HepG2 (cell line): ENCODE results near the gene DEFB108B. TPM values are rescaled to one million over a fixed set of nuclear protein-coding genes. Genes with fewer than 3 reads are reported as not detected.
"Not testable (repeated sequence)": the region's sequence is repeated elsewhere in the genome, so short reads cannot be mapped to it uniquely, and the experiment has no call there.

ENCODE experiments used
- ATAC-seq: fragments of 200-7000 bp; cut with Tn5 transposase; 3 replicates; pipeline ENCODE4 v1.9.1; 2020; ENCODE audit warnings: mild to moderate bottlenecking, moderate library complexity
- BruUV-seq: library from RNA; stranded (reverse); fragments of 400-500 nt; replicated peaks from 2 replicates; lab custom pipeline; 2021; lab: Mats Ljungman, UMichigan
- CTCF ChIA-PET: fragments of 300-600 bp; formaldehyde crosslinking; extraction: SDS; loops from one replicate; lab custom pipeline; 2021; ENCODE audit warnings: low total read pairs, inconsistent platforms, low intra/inter-chr PET ratio; lab: Yijun Ruan, JAX
- POLR2A ChIA-PET: fragments of 350-600 bp; sonication (Branson Sonifier 250); formaldehyde crosslinking; loops from one replicate; lab custom pipeline; 2020; ENCODE audit warnings: antibody characterized with exemption, inconsistent platforms; lab: Yijun Ruan, JAX
- DNase-seq: peaks from one replicate; pipeline ENCODE4 v3.0.0-alpha.2; 2015; ENCODE audit warnings: low spot score
- FAIRE-seq: peaks from 3 replicates; lab custom pipeline; 2011; peaks lifted over from hg19 to GRCh38; lab: Jason Lieb, UNC
- H2AFZ ChIP-seq: one replicate; pipeline ENCODE4 v1.6.1; 2011; ENCODE audit warnings: low read length, inconsistent platforms
- H3K27ac ChIP-seq: fragments of 300-600 bp; 3 replicates; pipeline ENCODE4 v1.8.0; 2011; ENCODE audit warnings: mixed run types, mild to moderate bottlenecking, mixed read lengths, low read length, inconsistent platforms; ENCODE audit not compliant: insufficient read depth; ENCODE audit errors: extremely low read length
- H3K27me3 ChIP-seq, 2 experiments: fragments of 200-600 bp in 1 of 2; 2 replicates in 1 of 2; 3 replicates in 1 of 2; pipeline versions ENCODE4 v1.6.0 to v1.8.0; 2011; ENCODE audit warnings: low read length in 2 of 2, mild to moderate bottlenecking in 2 of 2, moderate library complexity in 2 of 2, inconsistent platforms in 1 of 2; ENCODE audit not compliant: insufficient read depth in 2 of 2, control insufficient read depth in 1 of 2
- H3K36me3 ChIP-seq, 2 experiments: fragments of 200-600 bp in 1 of 2; replicated peaks in 1 of 2; 2 replicates in 1 of 2; 3 replicates in 1 of 2; pipeline versions ENCODE4 v1.5.1 to v1.8.0; 2011; ENCODE audit warnings: low read length in 2 of 2, inconsistent platforms in 1 of 2; ENCODE audit not compliant: insufficient read depth in 2 of 2, control insufficient read depth in 1 of 2
- H3K4me1 ChIP-seq: 2 replicates; pipeline ENCODE4 v1.5.1; 2012; ENCODE audit warnings: low read length, inconsistent platforms; ENCODE audit not compliant: insufficient read depth
- H3K4me2 ChIP-seq: 2 replicates; pipeline ENCODE4 v1.6.0; 2011; ENCODE audit warnings: low read depth, low read length, inconsistent platforms
- H3K4me3 ChIP-seq, 3 experiments: fragments of 200-600 bp in 1 of 3; sonication (generic), shearing (Covaris generic) in 1 of 3; replicated peaks in 1 of 3; 2 replicates each; pipeline ENCODE4 v1.5.1; 2011 to 2016; ENCODE audit warnings: low read length in 3 of 3, inconsistent platforms in 2 of 3, low read depth in 2 of 3, mild to moderate bottlenecking in 2 of 3, control low read depth in 1 of 3, mixed read lengths in 1 of 3; ENCODE audit not compliant: insufficient read depth in 1 of 3
- H3K79me2 ChIP-seq: one replicate; pipeline ENCODE4 v1.6.1; 2011; ENCODE audit warnings: low read length, inconsistent platforms; ENCODE audit not compliant: insufficient read depth
- H3K9ac ChIP-seq: 2 replicates; pipeline ENCODE4 v1.6.0; 2011; ENCODE audit warnings: mild to moderate bottlenecking, low read depth, low read length, inconsistent platforms; ENCODE audit not compliant: insufficient read depth
- H3K9me3 ChIP-seq: 2 replicates; pipeline ENCODE4 v1.5.1; 2012; ENCODE audit warnings: mild to moderate bottlenecking, low read length
- H4K20me1 ChIP-seq: 2 replicates; pipeline ENCODE4 v1.6.0; 2011; ENCODE audit warnings: inconsistent platforms, mild to moderate bottlenecking, low read length, moderate library complexity; ENCODE audit not compliant: insufficient read depth
- NFE2 ChIP-seq: sonication (generic); formaldehyde crosslinking; IDR thresholded peaks from 2 replicates; pipeline ENCODE4 v1.4.0; 2020; ENCODE audit warnings: missing genetic modification reagents
- NFE2L2 ChIP-seq: fragments of 150-350 bp; IDR thresholded peaks from 2 replicates; pipeline ENCODE4 v1.6.1; 2014; ENCODE audit warnings: low read length
- WGBS: methylation state at CpG from one replicate; pipeline ENCODE4 v1.1.6; 2017; ENCODE audit warnings: low lambda C conversion rate; 5-methylcytosine and 5-hydroxymethylcytosine counted together
- in situ Hi-C: cut with HindIII; loops from 2 replicates; pipeline ENCODE4 v1.10.0; 2017; ENCODE audit warnings: low pct_unique_long_range_greater_than_20kb; ENCODE audit not compliant: extremely low pct_ligation_motif_present
- intact Hi-C: fragments of 100-400 bp; cut with micrococcal nuclease; formaldehyde crosslinking; loops from one replicate; pipeline ENCODE4 v1.10.0; 2022; ENCODE audit not compliant: unreplicated experiment
- polyA plus RNA-seq, 8 experiments: library from polyadenylated mRNA; depleted of rRNA in 3 of 8; stranded (reverse) in 7 of 8; unstranded in 1 of 8; fragments of >200 nt; fragmentation: Illumina TruSeq in 4 of 8; extraction: Trizol in 4 of 8; gene quantifications; 2 replicates each; pipeline versions ENCODE4 v1.2.1 to v1.2.3, GENCODE V29; 2011 to 2016; ENCODE audit warnings: low read depth in 4 of 8, missing spikeins in 1 of 8, mixed read lengths in 1 of 8; ENCODE audit not compliant: insufficient read depth in 1 of 8
- total RNA-seq, 5 experiments: library from RNA; depleted of rRNA; stranded (reverse); fragments of >200 nt; fragmentation: Illumina TruSeq; extraction: Trizol; gene quantifications; 2 replicates each; pipeline ENCODE4 v1.2.3, GENCODE V29; 2016; ENCODE audit warnings: low read depth in 1 of 5

Gene DEFB108B
- total and polyA plus RNA-seq, 2 of the 13 experiments (the other 11 are each of a cell fraction or from before 2014, with no cell fraction given): not detected

DNA sequence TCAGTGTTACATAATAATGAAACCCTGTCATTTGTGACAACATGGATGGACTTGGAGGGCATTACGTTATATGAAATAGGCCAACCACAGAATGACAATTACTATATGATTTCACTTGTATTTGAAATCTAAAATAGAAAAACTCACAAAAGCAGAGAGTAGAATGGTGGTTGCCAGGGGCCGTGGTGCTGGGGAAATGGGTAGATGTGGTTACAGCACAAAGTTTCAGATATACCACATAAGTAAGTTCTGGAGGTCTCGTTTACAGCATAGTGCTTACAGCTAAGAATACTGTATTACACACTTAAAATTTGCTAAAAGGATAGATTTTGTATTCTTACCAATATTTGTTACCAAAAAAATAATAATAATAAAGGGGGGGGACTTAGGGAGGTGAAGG lies 3.3 kb upstream of the DEFB108B start:
- DNase-seq, FAIRE-seq, H2AFZ ChIP-seq, ATAC-seq, H3K9ac ChIP-seq, H3K79me2 ChIP-seq, BruUV-seq, H3K4me3 ChIP-seq, H3K36me3 ChIP-seq, POLR2A ChIA-PET, H3K27ac ChIP-seq, H3K4me2 ChIP-seq, intact Hi-C loops, in situ Hi-C loops, H3K4me1 ChIP-seq, H3K27me3 ChIP-seq, CTCF ChIA-PET, H3K9me3 ChIP-seq, H4K20me1 ChIP-seq: not testable (repeated sequence)
- WGBS: 85% methylated on average over 3 of the region's 3 CpGs

- H3K27me3 ChIP-seq, ATAC-seq, intact Hi-C loops: not testable (repeated sequence)
- TF ChIP-seq NFE2 (peak; percentile 37; the same call in 1 of the 2 replicates), NFE2L2 (peak; percentile 57; the same call in 1 of the 2 replicates)
- TF ChIP-seq, all 625 proteins: peak for 2; not testable (repeated sequence) for 623
- H3K27ac ChIP-seq, H2AFZ ChIP-seq, FAIRE-seq, H3K4me3 ChIP-seq, CTCF ChIA-PET, H4K20me1 ChIP-seq, BruUV-seq, H3K9ac ChIP-seq, H3K4me2 ChIP-seq, H3K9me3 ChIP-seq, in situ Hi-C loops, H3K36me3 ChIP-seq, H3K79me2 ChIP-seq, DNase-seq, POLR2A ChIA-PET: not testable (repeated sequence)
- H3K4me1 ChIP-seq: peaks cover 14% of the 10 kb centered on the region
- 89% methylated on average over 6 of the region's 6 CpGs for WGBS
These were observed 9.7 kb downstream of the DEFB108B start for GRCh38 chr11:71842720-71843119.
